Prostate gland (tissue), 2 donors: ENCODE data around the gene DDX11. TPM values are rescaled to one million over a fixed set of nuclear protein-coding genes. Genes with fewer than 3 reads are reported as not detected.
"Not testable (repeated sequence)": the region's sequence is repeated elsewhere in the genome, so short reads cannot be mapped to it uniquely, and the experiment has no call there.

Experiments
- DNase-seq: peaks from one replicate; pipeline ENCODE4 v3.0.0-alpha.2; 2019; ENCODE audit warnings: low spot score
- H3K27ac ChIP-seq, 2 donors: fragments of 200-600 bp; sonication (generic); 2 replicates each; pipeline ENCODE4 v1.5.1; 2017 to 2019
- H3K27me3 ChIP-seq: fragments of 200-600 bp; sonication (generic); replicated peaks from 2 replicates; pipeline ENCODE4 v1.5.1; 2019; ENCODE audit not compliant: insufficient read depth
- H3K36me3 ChIP-seq, 2 donors: fragments of 200-600 bp; sonication (generic); 1 replicate in 1 of 2; 2 replicates in 1 of 2; pipeline versions ENCODE4 v1.5.1 to v1.8.1; 2017 to 2019
- H3K4me1 ChIP-seq: fragments of 200-600 bp; sonication (generic); replicated peaks from 2 replicates; pipeline ENCODE4 v1.5.1; 2019
- H3K4me3 ChIP-seq, 2 donors: fragments of 200-600 bp; sonication (generic); 2 replicates each; pipeline ENCODE4 v1.5.1; 2017 to 2019
- H3K9me3 ChIP-seq: fragments of 200-600 bp; sonication (generic); 2 replicates; pipeline ENCODE4 v1.5.1; 2017
- POLR2A ChIP-seq: fragments of 450-650 bp; IDR thresholded peaks from one replicate; pipeline ENCODE4 v1.6.1; 2016; ENCODE audit warnings: antibody characterized with exemption, mild to moderate bottlenecking
- POLR2AphosphoS5 ChIP-seq: sonication (generic); formaldehyde crosslinking; IDR thresholded peaks from one replicate; pipeline ENCODE4 v1.6.1; 2017; ENCODE audit warnings: antibody characterized with exemption
- WGBS: methylation state at CpG from one replicate; pipeline ENCODE4 v1.1.5; 2018; 5-methylcytosine and 5-hydroxymethylcytosine counted together
- intact Hi-C: fragments of 100-400 bp; cut with DNase I; formaldehyde crosslinking; loops from one replicate; pipeline ENCODE4 v1.14.2; 2022
- total RNA-seq, 2 donors: library from RNA; depleted of rRNA; stranded (reverse); fragments of >200 nt; gene quantifications; one replicate each; pipeline ENCODE4 v1.1.0, GENCODE V29; 2016
- TF ChIP-seq, protein P1 (sequence below), 4 experiments: fragments of 200-600 bp in 2 of 4; fragments of 450-650 bp in 2 of 4; sonication (generic) in 2 of 4; IDR thresholded peaks; 1 replicate in 3 of 4; 2 replicates in 1 of 4; pipeline ENCODE4 v1.5.1; 2016 to 2019; ENCODE audit warnings: antibody characterized with exemption in 4 of 4, mild to moderate bottlenecking in 2 of 4, moderate library complexity in 2 of 4

The DDX11 gene
- total RNA-seq, 2 donors from 2014 or later: 24.2 to 49.0 TPM

GRCh38 chr12:31035967-31036665 lies 37.5 kb upstream of the DDX11 start:
- Histone ChIP-seq H3K4me1 (no peaks in the 10 kb centered on the region), H3K9me3 (no peaks in the 10 kb centered on the region), H3K4me3 (no peak overlapping the region), H3K36me3 (no peaks in the 10 kb centered on the region), H3K27ac (no peak overlapping the region), H3K27me3 (no peaks in the 10 kb centered on the region)
- DNase-seq: no peak
- intact Hi-C loops: no loop called here
- WGBS: 61% methylated on average over 4 of the region's 4 CpGs
- TF ChIP-seq, protein P1, sequence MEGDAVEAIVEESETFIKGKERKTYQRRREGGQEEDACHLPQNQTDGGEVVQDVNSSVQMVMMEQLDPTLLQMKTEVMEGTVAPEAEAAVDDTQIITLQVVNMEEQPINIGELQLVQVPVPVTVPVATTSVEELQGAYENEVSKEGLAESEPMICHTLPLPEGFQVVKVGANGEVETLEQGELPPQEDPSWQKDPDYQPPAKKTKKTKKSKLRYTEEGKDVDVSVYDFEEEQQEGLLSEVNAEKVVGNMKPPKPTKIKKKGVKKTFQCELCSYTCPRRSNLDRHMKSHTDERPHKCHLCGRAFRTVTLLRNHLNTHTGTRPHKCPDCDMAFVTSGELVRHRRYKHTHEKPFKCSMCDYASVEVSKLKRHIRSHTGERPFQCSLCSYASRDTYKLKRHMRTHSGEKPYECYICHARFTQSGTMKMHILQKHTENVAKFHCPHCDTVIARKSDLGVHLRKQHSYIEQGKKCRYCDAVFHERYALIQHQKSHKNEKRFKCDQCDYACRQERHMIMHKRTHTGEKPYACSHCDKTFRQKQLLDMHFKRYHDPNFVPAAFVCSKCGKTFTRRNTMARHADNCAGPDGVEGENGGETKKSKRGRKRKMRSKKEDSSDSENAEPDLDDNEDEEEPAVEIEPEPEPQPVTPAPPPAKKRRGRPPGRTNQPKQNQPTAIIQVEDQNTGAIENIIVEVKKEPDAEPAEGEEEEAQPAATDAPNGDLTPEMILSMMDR (IDR thresholded peaks at IDR 0.05): no peak
- no peak for TF ChIP-seq POLR2AphosphoS5
- TF ChIP-seq POLR2A: no peak

- H3K4me1 ChIP-seq: no peaks in the 10 kb centered on the region
- no peak overlapping the region for H3K4me3 ChIP-seq
- H3K27ac ChIP-seq: no peak overlapping the region
- H3K27me3 ChIP-seq: no peaks in the 10 kb centered on the region
- 88% methylated on average over 1 of the region's 1 CpG for WGBS
- no peaks in the 10 kb centered on the region for H3K36me3 ChIP-seq
- TF ChIP-seq POLR2A: no peak
- TF ChIP-seq POLR2AphosphoS5: no peak
- TF ChIP-seq, protein P1 (IDR thresholded peaks at IDR 0.05): no peak
- H3K9me3 ChIP-seq: no peaks in the 10 kb centered on the region
- intact Hi-C loops: no loop called here
- DNase-seq: no peak
Observed at GRCh38 chr12:31037028-31037427, 36.6 kb upstream of the DDX11 start.

DNA sequence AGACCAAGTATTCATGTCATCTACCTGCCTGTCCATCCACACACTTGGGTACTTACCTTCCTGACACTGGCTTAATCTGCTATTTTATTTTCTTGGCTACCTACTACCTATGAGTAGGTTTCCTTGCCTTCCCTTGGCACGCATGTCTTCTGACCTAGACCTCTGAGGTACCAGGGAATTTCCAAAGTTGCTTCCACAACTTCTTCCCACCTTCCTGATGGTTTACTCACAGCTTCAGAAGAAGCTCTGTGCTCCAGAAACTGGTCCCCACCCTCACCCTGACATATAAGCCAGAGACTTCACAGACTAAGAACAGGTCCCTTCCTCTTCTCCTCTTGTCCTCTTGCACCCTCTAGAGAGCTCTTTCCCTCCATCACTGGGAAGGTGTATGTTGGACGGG lies 35.7 kb upstream of the DDX11 start:
- no peaks in the 10 kb centered on the region for H3K4me1 ChIP-seq
- no peak overlapping the region for H3K4me3 ChIP-seq
- H3K27ac ChIP-seq: no peak overlapping the region
- no peak for TF ChIP-seq POLR2AphosphoS5
- DNase-seq: no peak
- no peaks in the 10 kb centered on the region for H3K27me3 ChIP-seq
- no peaks in the 10 kb centered on the region for H3K36me3 ChIP-seq
- H3K9me3 ChIP-seq: no peaks in the 10 kb centered on the region
- intact Hi-C loops: no loop called here
- 91% methylated on average over 2 of the region's 2 CpGs for WGBS

DNA sequence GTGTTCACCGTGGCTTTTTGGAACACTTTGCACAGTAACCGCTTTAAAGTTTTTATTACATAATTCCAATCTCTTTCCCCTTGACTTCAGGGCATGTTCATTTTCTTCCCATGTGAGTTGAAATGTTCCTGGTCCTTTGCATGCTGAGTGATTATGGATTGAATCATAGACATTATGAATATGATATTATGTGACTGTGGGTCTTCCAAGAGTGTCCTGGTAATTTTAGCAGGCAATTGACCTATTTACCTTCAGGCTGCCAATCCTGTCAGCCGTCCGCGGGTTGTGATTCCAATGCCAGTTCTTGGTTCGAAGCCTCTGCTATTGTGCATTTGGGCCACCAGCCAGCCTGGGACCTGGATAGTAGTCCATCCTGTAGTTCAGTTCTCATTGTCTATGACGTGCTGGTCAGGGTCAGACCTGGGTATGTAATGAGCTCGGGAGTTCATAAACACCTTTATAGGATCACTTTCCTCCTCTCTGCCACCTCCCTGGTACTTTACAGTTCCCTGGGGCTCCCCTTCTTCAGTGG lies 32.6 kb upstream of the DDX11 start:
- intact Hi-C loops: no loop called here
- H3K27ac ChIP-seq: no peak overlapping the region
- H3K36me3 ChIP-seq: no peaks in the 10 kb centered on the region
- TF ChIP-seq POLR2AphosphoS5 (no peak), POLR2A (no peak)
- TF ChIP-seq, protein P1 (IDR thresholded peaks at IDR 0.05): no peak
- no peaks in the 10 kb centered on the region for H3K9me3 ChIP-seq
- DNase-seq: no peak
- WGBS: 74% methylated on average over 8 of the region's 8 CpGs
- no peak overlapping the region for H3K4me3 ChIP-seq
- no peaks in the 10 kb centered on the region for H3K27me3 ChIP-seq
- no peaks in the 10 kb centered on the region for H3K4me1 ChIP-seq

DNA sequence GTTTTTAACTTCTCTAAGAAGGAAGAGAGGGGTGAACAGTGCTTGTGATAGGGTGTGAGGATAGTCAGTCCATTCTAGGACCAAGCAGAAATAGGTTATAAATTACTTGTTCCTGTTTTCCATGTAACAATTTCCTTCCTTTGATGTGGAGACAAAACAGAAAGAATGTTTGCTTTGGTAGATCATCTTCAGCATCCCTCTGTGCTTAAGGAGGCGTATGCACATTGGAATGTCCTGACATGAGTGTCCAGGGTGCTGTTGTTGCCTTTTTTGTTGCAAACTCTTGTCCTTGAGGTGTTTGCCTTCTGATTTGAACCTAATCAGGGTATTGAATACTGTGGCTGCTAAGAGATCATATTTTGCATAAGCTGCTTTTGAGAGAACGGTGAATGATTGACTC lies 23.5 kb upstream of the DDX11 start:
- DNase-seq, H3K36me3 ChIP-seq, H3K9me3 ChIP-seq, H3K27me3 ChIP-seq, intact Hi-C loops, H3K27ac ChIP-seq, H3K4me3 ChIP-seq, H3K4me1 ChIP-seq: not testable (repeated sequence)
- WGBS: 92% methylated on average over 2 of the region's 2 CpGs

DNA sequence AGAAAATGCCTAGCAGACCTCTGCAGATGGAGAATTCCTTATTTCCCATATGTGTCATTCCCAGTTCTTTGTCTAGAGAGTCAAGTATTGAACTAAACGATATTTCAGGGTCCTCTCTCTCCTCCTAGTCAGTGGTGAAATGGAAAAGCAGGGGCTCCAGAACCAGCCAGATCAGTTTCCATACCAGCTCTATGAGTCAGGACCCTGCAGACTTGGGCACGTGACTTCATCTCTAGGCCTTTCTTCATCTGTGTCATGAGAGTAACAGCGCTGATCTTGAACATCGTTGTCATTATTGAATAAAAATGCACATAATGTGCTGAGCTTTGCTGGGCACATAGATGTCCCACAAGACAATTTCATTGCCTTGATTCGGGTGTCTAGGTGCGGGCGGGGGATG lies 23.1 kb upstream of the DDX11 start:
- H3K9me3 ChIP-seq, intact Hi-C loops, DNase-seq, H3K4me1 ChIP-seq, H3K27ac ChIP-seq, H3K27me3 ChIP-seq, H3K4me3 ChIP-seq, H3K36me3 ChIP-seq: not testable (repeated sequence)
- WGBS: 82% methylated on average over 7 of the region's 7 CpGs

GRCh38 chr12:31051692-31052091 lies 22.0 kb upstream of the DDX11 start:
- H3K9me3 ChIP-seq, intact Hi-C loops, H3K4me3 ChIP-seq, DNase-seq, H3K4me1 ChIP-seq, H3K27ac ChIP-seq, H3K36me3 ChIP-seq, H3K27me3 ChIP-seq: not testable (repeated sequence)
- whole genome bisulfite sequencing: 60% methylated on average over 5 of the region's 5 CpGs

DNA sequence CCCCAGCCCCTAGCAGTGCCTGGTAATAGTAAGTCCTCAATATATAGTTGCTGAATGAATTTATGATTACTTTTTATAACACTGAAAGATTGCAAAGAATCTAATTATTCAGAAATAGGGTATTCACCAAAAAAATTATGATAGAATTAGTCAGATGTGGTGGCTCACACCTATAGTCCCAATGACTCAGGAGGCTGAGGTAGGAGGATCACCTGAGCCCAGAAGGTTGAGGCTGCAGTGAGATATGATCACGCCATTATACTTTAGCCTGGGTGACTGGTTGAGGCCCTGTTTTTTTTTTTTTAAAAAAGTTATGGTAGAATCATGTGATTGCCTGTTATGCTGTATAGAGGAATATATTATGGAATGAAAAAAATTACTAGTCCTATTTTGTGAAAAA lies 21.5 kb upstream of the DDX11 start:
- H3K9me3 ChIP-seq, H3K4me3 ChIP-seq, DNase-seq, H3K27me3 ChIP-seq, H3K27ac ChIP-seq, H3K36me3 ChIP-seq, intact Hi-C loops, H3K4me1 ChIP-seq: not testable (repeated sequence)
- WGBS: 91% methylated on average over 1 of the region's 1 CpG

DNA sequence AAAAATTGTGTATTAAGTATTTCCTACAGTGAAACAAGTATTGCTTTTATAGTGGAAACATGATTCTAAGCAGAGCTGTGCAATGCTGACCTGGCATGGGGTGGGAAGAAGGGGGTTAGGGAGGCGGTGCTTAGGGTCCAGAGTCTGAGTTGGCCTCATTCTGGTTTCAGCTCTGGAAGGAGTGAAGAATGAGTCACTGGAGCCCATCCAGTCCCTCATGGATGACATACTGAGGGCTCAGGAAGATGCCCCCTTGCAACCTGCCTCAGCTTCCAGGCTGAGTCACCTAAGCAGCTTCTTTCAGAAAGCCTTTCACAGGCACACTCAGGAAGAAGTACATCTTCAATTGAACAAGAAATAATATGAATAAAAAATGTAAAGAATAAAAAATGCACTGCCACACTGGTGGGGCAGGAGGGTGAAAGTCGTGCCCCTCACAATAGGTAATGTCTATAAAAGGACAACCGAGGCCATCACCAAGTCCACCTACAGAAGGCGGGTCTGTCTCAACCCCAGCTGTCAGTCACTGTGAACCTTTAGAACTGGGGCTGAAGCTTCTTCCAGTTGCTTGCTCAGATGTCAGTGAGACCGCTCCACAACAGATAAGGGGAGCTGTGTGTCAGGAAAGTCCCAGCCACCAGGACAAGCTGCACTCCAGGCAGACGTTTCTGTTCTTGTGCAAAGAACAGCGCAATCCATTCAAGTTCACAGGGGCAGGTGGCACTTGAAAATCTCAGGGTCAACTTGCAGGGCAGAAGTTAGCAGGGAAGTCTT lies 20.8 kb upstream of the DDX11 start:
- DNase-seq, H3K4me1 ChIP-seq, H3K4me3 ChIP-seq, H3K27ac ChIP-seq, intact Hi-C loops, H3K27me3 ChIP-seq, H3K9me3 ChIP-seq, H3K36me3 ChIP-seq: not testable (repeated sequence)
- 81% methylated on average over 7 of the region's 7 CpGs for WGBS
